Calu3 (cell line): ENCODE results near the gene TCF15. TPM values are rescaled to one million over a fixed set of nuclear protein-coding genes. Genes with fewer than 3 reads are reported as not detected.

Experiments used
- BruUV-seq: library from RNA; stranded (reverse); fragments of 400-500 nt; replicated peaks from 2 replicates; lab custom pipeline; 2021; lab: Mats Ljungman, UMichigan
- CTCF ChIA-PET: fragments of 300-600 bp; sonication (Branson Sonifier 250); formaldehyde crosslinking; loops from one replicate; lab custom pipeline; 2022; ENCODE audit warnings: antibody characterized with exemption; lab: Charles Lee
- DNase-seq: peaks from one replicate; pipeline ENCODE4 v3.0.0; 2022
- H3K27ac Mint-ChIP-seq: one replicate; pipeline ENCODE4 v1.8.0; 2022; ENCODE audit warnings: mixed read lengths; ENCODE audit not compliant: unreplicated experiment
- H3K27me3 Mint-ChIP-seq: one replicate; pipeline ENCODE4 v1.8.0; 2022; ENCODE audit warnings: mixed read lengths; ENCODE audit not compliant: unreplicated experiment
- H3K36me3 Mint-ChIP-seq: one replicate; pipeline ENCODE4 v1.8.0; 2022; ENCODE audit warnings: mild to moderate bottlenecking, moderate library complexity, mixed read lengths; ENCODE audit not compliant: insufficient read depth, unreplicated experiment
- H3K4me1 Mint-ChIP-seq: one replicate; pipeline ENCODE4 v1.8.0; 2022; ENCODE audit warnings: mild to moderate bottlenecking, low read depth, mixed read lengths; ENCODE audit not compliant: unreplicated experiment
- H3K4me3 Mint-ChIP-seq: one replicate; pipeline ENCODE4 v1.8.0; 2022; ENCODE audit warnings: mild to moderate bottlenecking, low read depth, moderate library complexity, mixed read lengths; ENCODE audit not compliant: unreplicated experiment
- H3K9me3 Mint-ChIP-seq: one replicate; pipeline ENCODE4 v1.8.0; 2022; ENCODE audit warnings: low read depth, mixed read lengths; ENCODE audit not compliant: unreplicated experiment
- intact Hi-C: fragments of 100-400 bp; cut with micrococcal nuclease; formaldehyde crosslinking; loops from one replicate; pipeline ENCODE4 v1.10.0; 2022; ENCODE audit not compliant: unreplicated experiment
- total RNA-seq: library from RNA; stranded (reverse); gene quantifications from 2 replicates; pipeline ENCODE4 v1.2.3, GENCODE V29; 2022
- TF ChIP-seq, protein P1 (sequence below): fragments of 200-600 bp; IDR thresholded peaks from one replicate; pipeline ENCODE4 v1.8.0; 2022; ENCODE audit warnings: antibody characterized with exemption; ENCODE audit not compliant: unreplicated experiment

TCF15 gene
- total RNA-seq, 1 experiment from 2014 or later, result not detected

- H3K36me3 Mint-ChIP-seq, result no peaks in the 10 kb centered on the region
- intact Hi-C loops, result no loop called here
- TF ChIP-seq, protein P1, sequence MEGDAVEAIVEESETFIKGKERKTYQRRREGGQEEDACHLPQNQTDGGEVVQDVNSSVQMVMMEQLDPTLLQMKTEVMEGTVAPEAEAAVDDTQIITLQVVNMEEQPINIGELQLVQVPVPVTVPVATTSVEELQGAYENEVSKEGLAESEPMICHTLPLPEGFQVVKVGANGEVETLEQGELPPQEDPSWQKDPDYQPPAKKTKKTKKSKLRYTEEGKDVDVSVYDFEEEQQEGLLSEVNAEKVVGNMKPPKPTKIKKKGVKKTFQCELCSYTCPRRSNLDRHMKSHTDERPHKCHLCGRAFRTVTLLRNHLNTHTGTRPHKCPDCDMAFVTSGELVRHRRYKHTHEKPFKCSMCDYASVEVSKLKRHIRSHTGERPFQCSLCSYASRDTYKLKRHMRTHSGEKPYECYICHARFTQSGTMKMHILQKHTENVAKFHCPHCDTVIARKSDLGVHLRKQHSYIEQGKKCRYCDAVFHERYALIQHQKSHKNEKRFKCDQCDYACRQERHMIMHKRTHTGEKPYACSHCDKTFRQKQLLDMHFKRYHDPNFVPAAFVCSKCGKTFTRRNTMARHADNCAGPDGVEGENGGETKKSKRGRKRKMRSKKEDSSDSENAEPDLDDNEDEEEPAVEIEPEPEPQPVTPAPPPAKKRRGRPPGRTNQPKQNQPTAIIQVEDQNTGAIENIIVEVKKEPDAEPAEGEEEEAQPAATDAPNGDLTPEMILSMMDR, result no peak
- DNase-seq, result no peak
- no TSS peak for BruUV-seq
- CTCF ChIA-PET, result no interaction called here
- peaks cover 80% of the 10 kb centered on the region for H3K27me3 Mint-ChIP-seq
- H3K9me3 Mint-ChIP-seq, result peaks cover 6% of the 10 kb centered on the region
- H3K4me1 Mint-ChIP-seq, result no peaks in the 10 kb centered on the region
- no peak overlapping the region for H3K27ac Mint-ChIP-seq
- H3K4me3 Mint-ChIP-seq, result no peak overlapping the region
These were observed 11.1 kb upstream of the TCF15 start for GRCh38 chr20:621125-621756.

GRCh38 chr20:620246-620645 is 10.1 kb upstream of the TCF15 start:
- no peak for DNase-seq
- H3K27ac Mint-ChIP-seq, result no peak overlapping the region
- H3K4me1 Mint-ChIP-seq, result no peaks in the 10 kb centered on the region
- peaks cover 6% of the 10 kb centered on the region for H3K9me3 Mint-ChIP-seq
- H3K4me3 Mint-ChIP-seq, result no peak overlapping the region
- H3K36me3 Mint-ChIP-seq, result no peaks in the 10 kb centered on the region
- peaks cover 80% of the 10 kb centered on the region for H3K27me3 Mint-ChIP-seq
- TF ChIP-seq, protein P1, result no peak
- intact Hi-C loops, result no loop called here
- CTCF ChIA-PET, result no interaction called here
- no TSS peak for BruUV-seq

DNA sequence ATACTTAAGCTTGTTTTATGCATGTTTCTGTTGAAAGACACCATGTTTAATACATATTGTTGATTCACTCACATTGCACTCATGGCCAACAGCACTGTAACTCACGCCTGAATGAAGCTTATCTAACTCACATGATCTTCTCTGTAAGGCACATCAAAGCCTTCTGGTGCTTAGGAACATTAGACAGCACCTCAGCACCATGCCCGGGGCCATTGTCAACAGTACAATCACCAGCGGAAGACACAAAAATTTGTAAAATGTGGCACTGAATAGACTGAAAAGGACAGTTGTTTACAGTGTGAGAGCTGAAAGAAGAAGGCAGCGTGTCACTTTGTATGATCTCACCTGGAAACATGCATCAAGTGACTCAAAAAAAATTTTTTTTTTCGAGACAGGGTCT is 8.9 kb upstream of the TCF15 start:
- peaks cover 89% of the 10 kb centered on the region for H3K27me3 Mint-ChIP-seq
- no peaks in the 10 kb centered on the region for H3K36me3 Mint-ChIP-seq
- peaks cover 6% of the 10 kb centered on the region for H3K9me3 Mint-ChIP-seq
- no peaks in the 10 kb centered on the region for H3K4me1 Mint-ChIP-seq
- intact Hi-C loops, result no loop called here
- H3K27ac Mint-ChIP-seq, result no peak overlapping the region
- BruUV-seq, result no TSS peak
- no peak for DNase-seq
- TF ChIP-seq, protein P1, result no peak
- no peak overlapping the region for H3K4me3 Mint-ChIP-seq
- CTCF ChIA-PET, result no interaction called here

DNA sequence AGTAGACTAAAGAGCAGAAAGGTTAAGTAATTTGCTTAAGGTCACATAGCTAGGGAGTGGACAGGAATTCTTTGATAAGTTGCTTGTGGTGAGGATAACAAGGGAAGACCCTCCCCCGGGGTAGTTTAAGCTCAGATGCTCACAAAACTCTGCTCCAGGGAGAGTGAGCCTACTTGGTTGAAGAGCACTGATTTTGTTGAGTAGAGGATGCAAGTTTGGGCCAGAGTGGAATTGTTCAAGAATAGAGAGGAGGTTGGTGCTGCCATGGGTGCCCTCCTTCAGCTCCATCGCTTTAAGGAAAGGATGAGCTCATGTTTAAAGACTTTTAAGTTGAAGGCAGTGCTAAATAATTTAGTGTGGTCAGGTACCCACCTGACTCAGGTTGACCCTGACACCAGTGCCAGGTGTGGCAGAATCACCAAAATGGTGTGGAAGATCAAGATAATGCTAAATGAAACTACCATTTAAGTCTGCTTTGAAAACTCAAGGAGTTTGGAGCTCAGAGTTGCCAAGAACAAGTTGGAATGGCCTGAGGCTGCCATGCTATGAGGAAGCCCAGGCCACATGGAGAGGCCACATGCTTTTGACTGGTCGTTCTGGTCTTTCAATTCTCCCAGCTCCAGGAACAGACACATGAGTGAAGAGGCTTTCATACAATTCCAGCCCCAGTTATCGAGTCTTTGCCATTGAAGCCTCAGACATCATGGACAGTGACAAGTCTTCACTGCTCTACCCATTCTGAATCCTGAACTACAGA is 8.0 kb upstream of the TCF15 start:
- TF ChIP-seq, protein P1, result no peak
- Mint-ChIP-seq H3K36me3 (no peaks in the 10 kb centered on the region), H3K27ac (no peak overlapping the region), H3K4me3 (no peak overlapping the region), H3K9me3 (peaks cover 6% of the 10 kb centered on the region), H3K4me1 (no peaks in the 10 kb centered on the region), H3K27me3 (peaks cover 91% of the 10 kb centered on the region)
- CTCF ChIA-PET, result no interaction called here
- no TSS peak for BruUV-seq
- intact Hi-C loops, result no loop called here
- no peak for DNase-seq
